GM21423 (cell line): ENCODE results near the gene C9orf72.
A peak's percentile ranks its signal among the peaks of the same experiment; 100 is the strongest.
"Not testable (repeated sequence)": the region's sequence is repeated elsewhere in the genome, so short reads cannot be mapped to it uniquely, and the experiment has no call there.

Experiments used
- ATAC-seq: cut with Tn5 transposase; IDR thresholded peaks from one replicate; pipeline ENCODE4 v1.9.1; 2021; ENCODE audit warnings: mild to moderate bottlenecking, moderate library complexity; ENCODE audit not compliant: unreplicated experiment

The C9orf72 gene

GRCh38 chr9:27572918-27573633 is at the start of gene C9orf72:
C9orf72 (minus strand) TSS chr9:27573481; CDS start chr9:27567120, 6,361 bp downstream.
- ATAC-seq, result peak; percentile 56

- no peak for ATAC-seq
These were observed 49.5 kb upstream of the C9orf72 start for GRCh38 chr9:27622693-27623340.

- no peak for ATAC-seq
These were observed 46.5 kb upstream of the C9orf72 start for GRCh38 chr9:27619743-27620142.

- no peak for ATAC-seq
These were observed 44.8 kb upstream of the C9orf72 start for GRCh38 chr9:27618066-27618465.

GRCh38 chr9:27614551-27614950 is 41.3 kb upstream of the C9orf72 start:
- ATAC-seq, result no peak

- ATAC-seq, result not testable (repeated sequence)
These were observed 38.8 kb upstream of the C9orf72 start for GRCh38 chr9:27612036-27612435.

GRCh38 chr9:27610622-27611021 is 37.3 kb upstream of the C9orf72 start:
- ATAC-seq, result no peak

GRCh38 chr9:27602954-27603353 is 29.7 kb upstream of the C9orf72 start:
- no peak for ATAC-seq

- no peak for ATAC-seq
These were observed 29.0 kb upstream of the C9orf72 start for GRCh38 chr9:27602142-27602861.

- ATAC-seq, result no peak
These were observed 28.1 kb upstream of the C9orf72 start for GRCh38 chr9:27601396-27601795.

GRCh38 chr9:27600256-27600655 is 27.0 kb upstream of the C9orf72 start:
- no peak for ATAC-seq

- ATAC-seq, result no peak
These were observed 26.6 kb upstream of the C9orf72 start for GRCh38 chr9:27599870-27600238.

- no peak for ATAC-seq
These were observed 26.0 kb upstream of the C9orf72 start for GRCh38 chr9:27599102-27599869.

GRCh38 chr9:27595733-27596132 is 22.5 kb upstream of the C9orf72 start:
- no peak for ATAC-seq

GRCh38 chr9:27591672-27592071 is 18.4 kb upstream of the C9orf72 start:
- no peak for ATAC-seq

- ATAC-seq, result no peak
These were observed 17.8 kb upstream of the C9orf72 start for GRCh38 chr9:27591093-27591492.

- no peak for ATAC-seq
These were observed 17.4 kb upstream of the C9orf72 start for GRCh38 chr9:27590651-27591050.

- ATAC-seq, result no peak
These were observed 16.2 kb upstream of the C9orf72 start for GRCh38 chr9:27589462-27589861.

GRCh38 chr9:27586304-27586703 is 13.0 kb upstream of the C9orf72 start:
- ATAC-seq, result no peak

GRCh38 chr9:27584931-27585330 is 11.7 kb upstream of the C9orf72 start:
- ATAC-seq, result no peak

GRCh38 chr9:27582794-27583193 is 9.5 kb upstream of the C9orf72 start:
- ATAC-seq, result no peak
